ENCODE data around the gene SNTB2. TPM values are rescaled to one million over a fixed set of nuclear protein-coding genes. Genes with fewer than 3 reads are reported as not detected.
A peak's percentile ranks its signal among the peaks of the same experiment; 100 is the strongest.

Gene SNTB2
- total and polyA plus RNA-seq, 2 donors (not counting 3 experiments of a cell fraction or from before 2014, with no cell fraction given) = 24.9 to 73.7 TPM

GRCh38 chr16:69338557-69339288 lies 151.8 kb downstream of the SNTB2 start:
- intact Hi-C loops (cut with micrococcal nuclease) = loop anchor here (1.0 kb wide), 3 partner anchors 8 to 47 kb away; partner anchors contain the start of genes PDF and VPS4A
- ChIA-PET POLR2A (interaction anchor here (1.3 kb wide), 1 partner anchor 8 kb away, joined by 3 read pairs; the partner anchor contains the start of gene PDF), CTCF (interaction anchor here (1.2 kb wide), 1 partner anchor 10 kb away, joined by 5 read pairs; no protein-coding TSS in a partner anchor)
- Histone ChIP-seq H3K27me3 (ENCODE audit: control insufficient read depth in 2 of 2, insufficient read depth in 2 of 2, low read length in 2 of 2) (no peaks in the 10 kb centered on the region), H3K36me3 (ENCODE audit: control insufficient read depth in 2 of 2, extremely low read depth in 1 of 2, insufficient read depth in 2 of 2, low read length in 2 of 2) (peaks cover 17 to 25% of the 10 kb centered on the region in 2 experiments), H3K79me2 (ENCODE audit: control insufficient read depth, insufficient read depth, low read length) (peaks cover 29% of the 10 kb centered on the region), H3K4me1 (ENCODE audit: control insufficient read depth, extremely low read depth, insufficient read depth, low read length) (peaks cover 16% of the 10 kb centered on the region), H2AFZ (ENCODE audit: low read depth, low read length) (peak overlapping the region; percentile 82), H3K9ac (replicated peaks; ENCODE audit: extremely low read depth, insufficient read depth, low read length) (peak overlapping the region; percentile 90), H4K20me1 (replicated peaks; ENCODE audit: control insufficient read depth, extremely low read depth, insufficient read depth, low read length) (no peaks in the 10 kb centered on the region), H3K4me3 (replicated peaks in 1 of 3; ENCODE audit: insufficient read depth in 1 of 3, low read depth in 1 of 3, low read length in 3 of 3) (peak overlapping the region; percentile 55 to 81 (median 75)), H3K27ac (ENCODE audit: insufficient read depth, low read depth, low read length) (peak overlapping the region; percentile 86), H3K4me2 (ENCODE audit: insufficient read depth, low read length) (peak overlapping the region; percentile 68), H3K9me3 (replicated peaks; ENCODE audit: control insufficient read depth, insufficient read depth, low read length) (no peaks in the 10 kb centered on the region), H3K9me1 (replicated peaks; ENCODE audit: control insufficient read depth, extremely low read depth, insufficient read depth, low read length) (no peaks in the 10 kb centered on the region)
- DNase-seq (ENCODE audit: low read depth, low spot score) (no peak), FAIRE-seq (no peak)
- TF ChIP-seq POLR2A (IDR thresholded peaks at IDR 0.05; ENCODE audit: low read depth, low read length) = no peak
- TF ChIP-seq, protein P1, sequence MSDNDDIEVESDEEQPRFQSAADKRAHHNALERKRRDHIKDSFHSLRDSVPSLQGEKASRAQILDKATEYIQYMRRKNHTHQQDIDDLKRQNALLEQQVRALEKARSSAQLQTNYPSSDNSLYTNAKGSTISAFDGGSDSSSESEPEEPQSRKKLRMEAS (IDR thresholded peaks at IDR 0.05; ENCODE audit: insufficient read depth, insufficient read length) = no peak
- TF ChIP-seq GATA2 (IDR thresholded peaks at IDR 0.05; ENCODE audit: insufficient read depth, insufficient read length, low read depth, low read length) = no peak
- no peak for TF ChIP-seq POLR2AphosphoS5 (IDR thresholded peaks at IDR 0.05; ENCODE audit: insufficient read depth, low read depth, low read length)
- no peak for TF ChIP-seq JUN (IDR thresholded peaks at IDR 0.05; ENCODE audit: borderline replicate concordance, insufficient read depth, insufficient read length, low read depth)
- no peak for TF ChIP-seq EZH2 (IDR thresholded peaks at IDR 0.05; ENCODE audit: borderline replicate concordance, low read depth, low read length, severe bottlenecking)
- no peak for TF ChIP-seq CTCF (IDR thresholded peaks at IDR 0.05; ENCODE audit: extremely low read depth in 1 of 2, insufficient read depth in 1 of 2, low read depth in 1 of 2, low read length in 2 of 2)
- TF ChIP-seq MYC (IDR thresholded peaks at IDR 0.05; ENCODE audit: low read depth, low read length) = no peak
- no peak for TF ChIP-seq FOS (IDR thresholded peaks at IDR 0.05; ENCODE audit: borderline replicate concordance, insufficient read depth, low read length)
- TSS peak; percentile 73 for BruUV-seq (replicated peaks)
- dilution Hi-C loops (cut with MboI; ENCODE audit: extremely low pct_ligation_motif_present, low sequenced_read_pairs) = no loop called here

Data from endothelial cell of umbilical vein (primary cell).